NOMO-1 treated with DMSO at 0.1 percent for 48 hours (cell line): ENCODE results near the gene WDR44.
"Not testable (repeated sequence)": the region's sequence is repeated elsewhere in the genome, so short reads cannot be mapped to it uniquely, and the experiment has no call there.

Experiments used
- DNase-seq: peaks from one replicate; lab custom pipeline; 2025; ENCODE audit not compliant: unreplicated experiment; lab: John Stamatoyannopoulos, UW

Gene WDR44

GRCh38 chrX:118356154-118356701 is 10.3 kb downstream of the WDR44 start:
- no peak for DNase-seq

- no peak for DNase-seq
These were observed 14.7 kb downstream of the WDR44 start for GRCh38 chrX:118360429-118361125.

- no peak for DNase-seq
These were observed 18.4 kb downstream of the WDR44 start for GRCh38 chrX:118364261-118364660.

GRCh38 chrX:118367338-118367737 is 21.4 kb downstream of the WDR44 start:
- no peak for DNase-seq

GRCh38 chrX:118368398-118368797 is 22.5 kb downstream of the WDR44 start:
- no peak for DNase-seq

GRCh38 chrX:118370921-118371624 is 25.2 kb downstream of the WDR44 start:
- no peak for DNase-seq

GRCh38 chrX:118373538-118373937 is 27.6 kb downstream of the WDR44 start:
- DNase-seq, result no peak

GRCh38 chrX:118383120-118383519 is 37.2 kb downstream of the WDR44 start:
- no peak for DNase-seq

GRCh38 chrX:118392716-118393115 is 46.8 kb downstream of the WDR44 start:
- DNase-seq, result no peak

GRCh38 chrX:118396113-118396512 is 50.2 kb downstream of the WDR44 start:
- DNase-seq, result no peak

- DNase-seq, result no peak
These were observed 72.9 kb downstream of the WDR44 start for GRCh38 chrX:118418811-118419251.

GRCh38 chrX:118420462-118420861 is 74.6 kb downstream of the WDR44 start:
- DNase-seq, result no peak

- no peak for DNase-seq
These were observed 77.7 kb downstream of the WDR44 start for GRCh38 chrX:118423558-118423957.

- DNase-seq, result no peak
These were observed 86.9 kb downstream of the WDR44 start for GRCh38 chrX:118432799-118433198.

GRCh38 chrX:118437283-118437682 is 91.4 kb downstream of the WDR44 start:
- DNase-seq, result no peak

- no peak for DNase-seq
These were observed 102.4 kb downstream of the WDR44 start for GRCh38 chrX:118448273-118448783.

GRCh38 chrX:118455013-118455412 is 109.1 kb downstream of the WDR44 start:
- no peak for DNase-seq

- peak; percentile 20 for DNase-seq
These were observed 113.6 kb downstream of the WDR44 start for GRCh38 chrX:118459494-118459893.

GRCh38 chrX:118464501-118464900 is 118.6 kb downstream of the WDR44 start:
- DNase-seq, result no peak

- no peak for DNase-seq
These were observed 122.2 kb downstream of the WDR44 start for GRCh38 chrX:118468122-118468521.

- not testable (repeated sequence) for DNase-seq
These were observed 124.9 kb downstream of the WDR44 start for GRCh38 chrX:118470721-118471347.

- no peak for DNase-seq
These were observed 128.7 kb downstream of the WDR44 start for GRCh38 chrX:118474586-118474985.
